ENCODE measurements around the gene BIN1.
A peak's percentile ranks its signal among the peaks of the same experiment; 100 is the strongest.

The BIN1 gene

GRCh38 chr2:127106991-127107621, at the start of gene BIN1:
Gene BIN1, minus strand, starts transcription at chr2:127107154. Its CDS starts 211 bp downstream, at chr2:127106943.
- Mint-ChIP-seq H3K27ac (peak within 1 kb of the TSS; percentile 89 to 96 (median 92)), H3K36me3 (ENCODE audit: low read depth) (no peaks in the 10 kb centered on the region), H3K9me3 (no peaks in the 10 kb centered on the region), H3K4me1 (peaks cover 52% of the 10 kb centered on the region), H3K27me3 (ENCODE audit: low read depth) (no peaks in the 10 kb centered on the region), H3K4me3 (peak within 1 kb of the TSS; percentile 90 to 96 (median 91))
- no peak for TF ChIP-seq CTCF (IDR thresholded peaks at IDR 0.05; ENCODE audit: unreplicated experiment in 3 of 3)

GRCh38 chr2:127155947-127156346, 49.0 kb upstream of the BIN1 start:
- Mint-ChIP-seq H3K27ac (peak overlapping the region; percentile 97 to 99 (median 99)), H3K4me1 (peaks cover 65% of the 10 kb centered on the region), H3K9me3 (no peaks in the 10 kb centered on the region), H3K4me3 (peak overlapping the region; percentile 23 to 54 (median 51)), H3K36me3 (ENCODE audit: low read depth) (no peaks in the 10 kb centered on the region), H3K27me3 (ENCODE audit: low read depth) (no peaks in the 10 kb centered on the region)
- TF ChIP-seq CTCF (IDR thresholded peaks at IDR 0.05; ENCODE audit: unreplicated experiment in 3 of 3) = no peak

GRCh38 chr2:127155028-127155581, 48.2 kb upstream of the BIN1 start:
- TF ChIP-seq CTCF (IDR thresholded peaks at IDR 0.05; ENCODE audit: unreplicated experiment in 3 of 3) = no peak
- H3K4me3 Mint-ChIP-seq = peak overlapping the region; percentile 6 to 35 (median 30)
- no peaks in the 10 kb centered on the region for H3K27me3 Mint-ChIP-seq (ENCODE audit: low read depth)
- H3K4me1 Mint-ChIP-seq = peaks cover 61% of the 10 kb centered on the region
- peaks cover under 1% of the 10 kb centered on the region for H3K9me3 Mint-ChIP-seq
- peak overlapping the region; percentile 97 to 99 (median 99) for H3K27ac Mint-ChIP-seq
- no peaks in the 10 kb centered on the region for H3K36me3 Mint-ChIP-seq (ENCODE audit: low read depth)

GRCh38 chr2:127154396-127154795, 47.4 kb upstream of the BIN1 start:
- peak overlapping the region; percentile 97 to 99 (median 99) for H3K27ac Mint-ChIP-seq
- H3K27me3 Mint-ChIP-seq (ENCODE audit: low read depth) = no peaks in the 10 kb centered on the region
- TF ChIP-seq CTCF (IDR thresholded peaks at IDR 0.05; ENCODE audit: unreplicated experiment in 3 of 3) = no peak
- peak overlapping the region in 1 of 3 experiments; percentile 24 for H3K4me3 Mint-ChIP-seq
- no peaks in the 10 kb centered on the region for H3K36me3 Mint-ChIP-seq (ENCODE audit: low read depth)
- H3K9me3 Mint-ChIP-seq = peaks cover 2% of the 10 kb centered on the region
- H3K4me1 Mint-ChIP-seq = peaks cover 56% of the 10 kb centered on the region

- H3K36me3 Mint-ChIP-seq (ENCODE audit: low read depth) = no peaks in the 10 kb centered on the region
- peak overlapping the region; percentile 97 to 99 (median 99) for H3K27ac Mint-ChIP-seq
- no peaks in the 10 kb centered on the region for H3K27me3 Mint-ChIP-seq (ENCODE audit: low read depth)
- no peak overlapping the region for H3K4me3 Mint-ChIP-seq
- no peak for TF ChIP-seq CTCF (IDR thresholded peaks at IDR 0.05; ENCODE audit: unreplicated experiment in 3 of 3)
- peaks cover 51% of the 10 kb centered on the region for H3K4me1 Mint-ChIP-seq
- peaks cover 3% of the 10 kb centered on the region for H3K9me3 Mint-ChIP-seq
Measured at GRCh38 chr2:127153691-127154158, 46.8 kb upstream of the BIN1 start.

Data from nephron (organoid).